Measurements from ENCODE around the gene ZNRD2.
"Not testable (repeated sequence)": the region's sequence is repeated elsewhere in the genome, so short reads cannot be mapped to it uniquely, and the experiment has no call there.

ZNRD2 gene

GRCh38 chr11:65558930-65559509 lies 11.3 kb upstream of the ZNRD2 start:
- TF ChIP-seq ZNF274 (IDR thresholded peaks at IDR 0.05; ENCODE audit: low read depth, low read length), result no peak
- TF ChIP-seq YY1 (IDR thresholded peaks at IDR 0.05; ENCODE audit: insufficient read depth, insufficient read length), result no peak
- no peak for TF ChIP-seq SUZ12 (IDR thresholded peaks at IDR 0.05; ENCODE audit: extremely low read depth, insufficient read depth, insufficient read length)
- Histone ChIP-seq H3K9me3 (ENCODE audit: insufficient read depth, low read length) (no peaks in the 10 kb centered on the region), H3K27me3 (ENCODE audit: insufficient read depth, insufficient read length) (no peaks in the 10 kb centered on the region), H3K4me3 (ENCODE audit: insufficient read length, low read depth) (peak overlapping the region; percentile 36), H3K9ac (ENCODE audit: insufficient read length, low read depth) (peak overlapping the region; percentile 85), H3K4me1 (ENCODE audit: insufficient read depth, insufficient read length) (peaks cover 46% of the 10 kb centered on the region), H3K36me3 (ENCODE audit: insufficient read depth, insufficient read length, low read length) (no peaks in the 10 kb centered on the region)
- DNase-seq (ENCODE audit: low read depth, low spot score), result no peak

GRCh38 chr11:65559535-65559934 lies 10.7 kb upstream of the ZNRD2 start:
- Histone ChIP-seq H3K4me1 (ENCODE audit: insufficient read depth, insufficient read length) (peaks cover 41% of the 10 kb centered on the region), H3K9ac (ENCODE audit: insufficient read length, low read depth) (peak overlapping the region; percentile 5), H3K9me3 (ENCODE audit: insufficient read depth, low read length) (no peaks in the 10 kb centered on the region), H3K4me3 (ENCODE audit: insufficient read length, low read depth) (no peak overlapping the region), H3K36me3 (ENCODE audit: insufficient read depth, insufficient read length, low read length) (no peaks in the 10 kb centered on the region), H3K27me3 (ENCODE audit: insufficient read depth, insufficient read length) (no peaks in the 10 kb centered on the region)
- DNase-seq (ENCODE audit: low read depth, low spot score), result no peak
- no peak for TF ChIP-seq ZNF274 (IDR thresholded peaks at IDR 0.05; ENCODE audit: low read depth, low read length)
- TF ChIP-seq YY1 (IDR thresholded peaks at IDR 0.05; ENCODE audit: insufficient read depth, insufficient read length), result no peak
- no peak for TF ChIP-seq SUZ12 (IDR thresholded peaks at IDR 0.05; ENCODE audit: extremely low read depth, insufficient read depth, insufficient read length)

- H3K27me3 ChIP-seq (ENCODE audit: insufficient read depth, insufficient read length), result no peaks in the 10 kb centered on the region
- H3K9ac ChIP-seq (ENCODE audit: insufficient read length, low read depth), result peak overlapping the region; percentile 68
- no peak for DNase-seq (ENCODE audit: low read depth, low spot score)
- no peaks in the 10 kb centered on the region for H3K9me3 ChIP-seq (ENCODE audit: insufficient read depth, low read length)
- H3K36me3 ChIP-seq (ENCODE audit: insufficient read depth, insufficient read length, low read length), result no peaks in the 10 kb centered on the region
- peaks cover 36% of the 10 kb centered on the region for H3K4me1 ChIP-seq (ENCODE audit: insufficient read depth, insufficient read length)
- H3K4me3 ChIP-seq (ENCODE audit: insufficient read length, low read depth), result peak overlapping the region; percentile 10
- TF ChIP-seq ZNF274 (IDR thresholded peaks at IDR 0.05; ENCODE audit: low read depth, low read length) (no peak), YY1 (IDR thresholded peaks at IDR 0.05; ENCODE audit: insufficient read depth, insufficient read length) (no peak)
Observed at GRCh38 chr11:65559951-65560537, 10.2 kb upstream of the ZNRD2 start.

DNA sequence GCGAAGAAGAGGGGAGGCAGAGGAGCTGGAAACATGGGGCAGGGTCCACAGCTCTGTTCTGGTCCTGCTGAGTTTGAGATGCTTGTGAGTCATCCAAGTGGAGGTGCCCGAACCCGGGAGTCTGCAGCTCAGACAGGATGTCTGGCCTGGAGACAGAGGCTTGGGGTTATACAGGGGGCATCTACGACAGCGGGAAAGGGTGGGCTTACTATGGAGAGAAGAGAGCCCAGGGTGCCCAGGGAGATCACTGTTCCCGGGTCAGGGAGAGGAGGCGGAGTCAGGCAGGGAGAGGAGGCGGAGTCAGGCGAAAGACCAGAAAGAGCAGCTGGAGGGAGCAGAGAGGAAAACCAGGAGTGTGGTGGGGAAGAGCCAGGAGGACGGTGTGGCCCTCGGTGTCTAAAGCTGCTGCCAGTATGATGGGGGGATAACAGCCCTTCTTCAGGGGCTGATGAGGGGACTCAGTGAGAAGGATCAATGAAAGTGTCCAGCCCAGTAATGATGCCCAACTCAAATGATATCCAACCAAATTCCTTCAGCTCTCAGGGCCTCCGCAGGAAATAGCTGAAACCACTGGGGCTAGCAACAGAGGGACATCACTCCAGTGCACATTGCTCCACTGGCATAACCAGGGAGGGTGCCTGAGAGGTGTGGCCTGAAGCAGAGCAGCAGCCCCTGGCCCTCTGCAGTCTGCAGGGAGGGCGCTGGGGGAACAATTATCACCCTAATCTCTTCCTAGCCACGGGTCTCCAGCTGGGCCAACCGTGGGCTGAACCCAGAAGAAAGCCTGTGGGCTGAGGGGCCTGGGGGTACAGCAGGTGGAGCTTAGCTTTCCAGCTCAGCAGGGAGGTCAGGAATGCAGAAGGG lies 9.5 kb upstream of the ZNRD2 start:
- Histone ChIP-seq H3K27me3 (ENCODE audit: insufficient read depth, insufficient read length) (no peaks in the 10 kb centered on the region), H3K4me3 (ENCODE audit: insufficient read length, low read depth) (peak overlapping the region; percentile 10), H3K4me1 (ENCODE audit: insufficient read depth, insufficient read length) (peaks cover 31% of the 10 kb centered on the region), H3K9ac (ENCODE audit: insufficient read length, low read depth) (peak overlapping the region; percentile 68), H3K9me3 (ENCODE audit: insufficient read depth, low read length) (no peaks in the 10 kb centered on the region), H3K36me3 (ENCODE audit: insufficient read depth, insufficient read length, low read length) (no peaks in the 10 kb centered on the region)
- DNase-seq (ENCODE audit: low read depth, low spot score), result no peak
- TF ChIP-seq ZNF274 (IDR thresholded peaks at IDR 0.05; ENCODE audit: low read depth, low read length) (no peak), SUZ12 (IDR thresholded peaks at IDR 0.05; ENCODE audit: extremely low read depth, insufficient read depth, insufficient read length) (no peak), YY1 (IDR thresholded peaks at IDR 0.05; ENCODE audit: insufficient read depth, insufficient read length) (no peak)

GRCh38 chr11:65562020-65562419 lies 8.3 kb upstream of the ZNRD2 start:
- Histone ChIP-seq H3K9ac (ENCODE audit: insufficient read length, low read depth) (no peak overlapping the region), H3K36me3 (ENCODE audit: insufficient read depth, insufficient read length, low read length) (peaks cover 4% of the 10 kb centered on the region), H3K4me3 (ENCODE audit: insufficient read length, low read depth) (no peak overlapping the region), H3K4me1 (ENCODE audit: insufficient read depth, insufficient read length) (peaks cover 29% of the 10 kb centered on the region), H3K9me3 (ENCODE audit: insufficient read depth, low read length) (no peaks in the 10 kb centered on the region), H3K27me3 (ENCODE audit: insufficient read depth, insufficient read length) (no peaks in the 10 kb centered on the region)
- TF ChIP-seq YY1 (IDR thresholded peaks at IDR 0.05; ENCODE audit: insufficient read depth, insufficient read length) (no peak), SUZ12 (IDR thresholded peaks at IDR 0.05; ENCODE audit: extremely low read depth, insufficient read depth, insufficient read length) (no peak), ZNF274 (IDR thresholded peaks at IDR 0.05; ENCODE audit: low read depth, low read length) (no peak)
- DNase-seq (ENCODE audit: low read depth, low spot score), result no peak

GRCh38 chr11:65562788-65563187 lies 7.5 kb upstream of the ZNRD2 start:
- H3K4me1 ChIP-seq (ENCODE audit: insufficient read depth, insufficient read length), result peaks cover 29% of the 10 kb centered on the region
- no peak for TF ChIP-seq ZNF274 (IDR thresholded peaks at IDR 0.05; ENCODE audit: low read depth, low read length)
- TF ChIP-seq SUZ12 (IDR thresholded peaks at IDR 0.05; ENCODE audit: extremely low read depth, insufficient read depth, insufficient read length), result no peak
- TF ChIP-seq YY1 (IDR thresholded peaks at IDR 0.05; ENCODE audit: insufficient read depth, insufficient read length), result no peak
- no peak for DNase-seq (ENCODE audit: low read depth, low spot score)

DNA sequence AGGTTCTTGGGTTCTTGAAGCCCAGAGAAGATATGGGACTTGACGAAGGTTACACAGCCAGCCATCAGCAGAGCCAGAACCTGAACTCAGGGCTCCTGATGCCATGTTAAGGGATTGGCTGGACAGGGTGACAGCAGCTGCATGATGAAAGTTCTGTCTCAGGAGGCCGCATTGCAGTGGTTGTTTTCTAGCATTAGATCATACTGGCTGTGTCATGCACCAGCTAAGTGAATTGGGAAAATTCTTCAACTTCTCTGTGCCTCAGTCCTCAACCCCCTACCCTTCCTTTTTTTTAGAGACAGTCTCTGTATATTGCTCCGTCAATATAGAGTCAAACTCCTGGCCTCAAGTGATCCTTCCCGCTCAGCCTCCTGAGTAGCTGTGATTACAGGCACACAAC lies 6.7 kb upstream of the ZNRD2 start:
- TF ChIP-seq YY1 (IDR thresholded peaks at IDR 0.05; ENCODE audit: insufficient read depth, insufficient read length) (no peak), SUZ12 (IDR thresholded peaks at IDR 0.05; ENCODE audit: extremely low read depth, insufficient read depth, insufficient read length) (no peak), ZNF274 (IDR thresholded peaks at IDR 0.05; ENCODE audit: low read depth, low read length) (no peak)
- Histone ChIP-seq H3K9ac (ENCODE audit: insufficient read length, low read depth) (no peak overlapping the region), H3K4me1 (ENCODE audit: insufficient read depth, insufficient read length) (peaks cover 28% of the 10 kb centered on the region)

More at GRCh38 chr11:65562788-65563187, 7.5 kb upstream of the ZNRD2 start:
- Histone ChIP-seq H3K9me3 (ENCODE audit: insufficient read depth, low read length) (no peaks in the 10 kb centered on the region), H3K4me3 (ENCODE audit: insufficient read length, low read depth) (no peak overlapping the region), H3K9ac (ENCODE audit: insufficient read length, low read depth) (no peak overlapping the region), H3K36me3 (ENCODE audit: insufficient read depth, insufficient read length, low read length) (peaks cover 4% of the 10 kb centered on the region), H3K27me3 (ENCODE audit: insufficient read depth, insufficient read length) (no peaks in the 10 kb centered on the region)

DNA sequence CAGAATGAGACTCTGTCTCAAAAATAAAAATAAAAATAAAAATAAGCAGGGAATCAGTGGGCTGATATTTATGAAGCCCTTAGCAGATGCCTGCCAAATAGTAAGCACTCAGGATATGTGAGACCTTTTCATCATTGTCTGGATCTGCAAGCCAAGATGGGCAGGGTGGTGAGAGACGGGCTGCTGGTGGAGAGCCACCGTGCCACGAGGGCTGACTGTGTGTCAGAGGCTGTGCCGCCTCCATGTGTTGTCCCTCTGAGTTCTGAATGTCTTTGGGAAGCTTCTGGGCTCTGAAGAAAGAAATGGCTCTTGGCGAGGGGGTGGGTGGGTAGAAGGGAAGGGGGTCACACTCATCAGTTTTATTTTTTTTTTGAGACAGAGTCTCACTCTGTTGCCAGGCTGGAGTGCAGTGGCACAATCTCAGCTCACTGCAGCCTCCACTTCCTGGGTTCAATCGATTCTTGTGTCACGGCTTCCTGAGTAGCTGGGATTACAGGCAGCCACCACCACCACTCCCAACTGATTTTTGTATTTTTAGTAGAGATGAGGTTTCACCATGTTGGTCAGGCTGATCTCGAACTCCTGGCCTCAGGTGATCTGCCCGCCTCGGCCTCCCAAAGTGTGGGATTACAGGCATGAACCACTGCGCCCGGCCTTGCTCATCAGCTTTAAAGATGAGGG lies 5.3 kb upstream of the ZNRD2 start:
- DNase-seq (ENCODE audit: low read depth, low spot score); H3K9ac ChIP-seq (ENCODE audit: insufficient read length, low read depth); H3K36me3 ChIP-seq (ENCODE audit: insufficient read depth, insufficient read length, low read length); H3K27me3 ChIP-seq (ENCODE audit: insufficient read depth, insufficient read length); H3K4me3 ChIP-seq (ENCODE audit: insufficient read length, low read depth); H3K9me3 ChIP-seq (ENCODE audit: insufficient read depth, low read length): not testable (repeated sequence)
- peaks cover 17% of the 10 kb centered on the region for H3K4me1 ChIP-seq (ENCODE audit: insufficient read depth, insufficient read length)

More for the DNA sequence above, 6.7 kb upstream of the ZNRD2 start:
- H3K36me3 ChIP-seq (ENCODE audit: insufficient read depth, insufficient read length, low read length), result peaks cover 4% of the 10 kb centered on the region
- no peaks in the 10 kb centered on the region for H3K27me3 ChIP-seq (ENCODE audit: insufficient read depth, insufficient read length)
- H3K9me3 ChIP-seq (ENCODE audit: insufficient read depth, low read length), result no peaks in the 10 kb centered on the region
- DNase-seq (ENCODE audit: low read depth, low spot score), result no peak
- no peak overlapping the region for H3K4me3 ChIP-seq (ENCODE audit: insufficient read length, low read depth)
